HCT116 (cell line): Measurements from ENCODE around the gene SSU72. TPM values are rescaled to one million over a fixed set of nuclear protein-coding genes. Genes with fewer than 3 reads are reported as not detected.

Experiments
- ATAC-seq: fragments of 200-7000 bp; cut with Tn5 transposase; 2 replicates; pipeline ENCODE4 v1.9.1; 2020; ENCODE audit warnings: mild to moderate bottlenecking, moderate library complexity
- BruUV-seq: library from RNA; stranded (reverse); fragments of 400-500 nt; replicated peaks from 2 replicates; lab custom pipeline; 2021; lab: Mats Ljungman, UMichigan
- CTCF ChIA-PET: fragments of 300-600 bp; sonication (Branson Sonifier 250); formaldehyde crosslinking; loops from one replicate; lab custom pipeline; 2021; ENCODE audit warnings: antibody characterized with exemption; lab: Charles Lee
- POLR2A ChIA-PET: fragments of 300-600, 350-600 bp; sonication (Branson Sonifier 250); formaldehyde crosslinking; loops from one replicate; lab custom pipeline; 2021; ENCODE audit warnings: antibody characterized with exemption; lab: Charles Lee
- RAD21 ChIA-PET, 2 experiments: fragments of 300-600 bp; sonication (Branson Sonifier 250); formaldehyde crosslinking; loops; one replicate each; lab custom pipeline; 2023; ENCODE audit warnings: low total read pairs in 2 of 2; ENCODE audit not compliant: uncharacterized antibody in 2 of 2, unreplicated experiment in 2 of 2, low non-redundant PET in 1 of 2; lab: Charles Lee
- DNase-seq: peaks from one replicate; pipeline ENCODE4 v3.0.0-alpha.2; 2010; ENCODE audit warnings: low read depth, low spot score
- H2AFZ ChIP-seq: fragments of 200-600 bp; shearing (Covaris generic), sonication (generic); 2 replicates; pipeline ENCODE4 v1.6.1; 2017; ENCODE audit warnings: low read depth, mixed run types, mixed read lengths, antibody characterized with exemption, low read length; ENCODE audit not compliant: poor library complexity, severe bottlenecking
- H3K27ac ChIP-seq: 2 replicates; pipeline ENCODE4 v1.5.1; 2012; ENCODE audit warnings: low read depth, low read length
- H3K27me3 ChIP-seq: fragments of 200-600 bp; sonication (generic); 2 replicates; pipeline ENCODE4 v1.6.1; 2016; ENCODE audit warnings: mixed run types, low read length, mixed read lengths; ENCODE audit not compliant: insufficient read depth
- H3K36me3 ChIP-seq, 2 experiments: fragments of 200-500 bp in 1 of 2; fragments of 200-600 bp in 1 of 2; sonication (Bioruptor generic) in 1 of 2; sonication (generic) in 1 of 2; 2 replicates each; pipeline versions ENCODE4 v1.5.1 to v1.6.1; 2014 to 2016; ENCODE audit warnings: low read length in 2 of 2, inconsistent platforms in 1 of 2, mixed read lengths in 1 of 2, mixed run types in 1 of 2; ENCODE audit not compliant: insufficient read depth in 2 of 2, control insufficient read depth in 1 of 2
- H3K4me1 ChIP-seq, 2 experiments: fragments of 200-600 bp in 1 of 2; sonication (generic) in 1 of 2; 2 replicates each; pipeline versions ENCODE4 v1.5.1 to v1.6.1; 2012 to 2017; ENCODE audit warnings: low read length in 2 of 2, inconsistent platforms in 1 of 2, mild to moderate bottlenecking in 1 of 2, mixed read lengths in 1 of 2, mixed run types in 1 of 2, moderate library complexity in 1 of 2; ENCODE audit not compliant: insufficient read depth in 2 of 2, control insufficient read depth in 1 of 2
- H3K4me2 ChIP-seq: fragments of 200-600 bp; sonication (generic); 2 replicates; pipeline ENCODE4 v1.6.1; 2017; ENCODE audit warnings: mixed run types, low read length, mixed read lengths
- H3K4me3 ChIP-seq, 2 experiments: fragments of 200-600 bp in 1 of 2; sonication (generic) in 1 of 2; replicated peaks in 1 of 2; 2 replicates each; pipeline ENCODE4 v1.5.1; 2011 to 2016; ENCODE audit warnings: low read length in 2 of 2, control low read depth in 1 of 2, low read depth in 1 of 2, mild to moderate bottlenecking in 1 of 2, mixed read lengths in 1 of 2, mixed run types in 1 of 2
- H3K79me2 ChIP-seq: fragments of 200-600 bp; sonication (generic); 2 replicates; pipeline ENCODE4 v1.6.1; 2017; ENCODE audit warnings: mild to moderate bottlenecking, mixed run types, low read length, moderate library complexity, mixed read lengths; ENCODE audit not compliant: insufficient read depth
- H3K9ac ChIP-seq: fragments of 200-600 bp; sonication (generic); 2 replicates; pipeline ENCODE4 v1.6.1; 2016; ENCODE audit warnings: low read length, mixed read lengths
- H3K9me2 ChIP-seq: fragments of 200-600 bp; sonication (generic), shearing (Covaris generic); 2 replicates; pipeline ENCODE4 v1.6.1; 2017; ENCODE audit warnings: mixed run types, mild to moderate bottlenecking, moderate library complexity; ENCODE audit not compliant: insufficient read depth
- H3K9me3 ChIP-seq, 2 experiments: fragments of 200-500 bp in 1 of 2; fragments of 200-600 bp in 1 of 2; sonication (Bioruptor generic) in 1 of 2; sonication (generic) in 1 of 2; 2 replicates each; pipeline ENCODE4 v1.6.1; 2014 to 2017; ENCODE audit warnings: low read length in 2 of 2, mixed read lengths in 2 of 2, inconsistent platforms in 1 of 2, low read depth in 1 of 2, mild to moderate bottlenecking in 1 of 2, mixed run types in 1 of 2, moderate library complexity in 1 of 2; ENCODE audit not compliant: control insufficient read depth in 1 of 2, insufficient read depth in 1 of 2
- H4K20me1 ChIP-seq: fragments of 200-600 bp; sonication (generic), shearing (Covaris generic); 2 replicates; pipeline ENCODE4 v1.6.1; 2017; ENCODE audit warnings: mixed run types, mild to moderate bottlenecking, moderate library complexity; ENCODE audit not compliant: insufficient read depth
- ELF1 ChIP-seq: IDR thresholded peaks from 2 replicates; pipeline ENCODE4 v1.6.1; 2012; ENCODE audit warnings: low read depth, borderline replicate concordance
- JUND ChIP-seq: IDR thresholded peaks from 2 replicates; pipeline ENCODE4 v1.6.1; 2012
- POLR2AphosphoS5 ChIP-seq: IDR thresholded peaks from 2 replicates; pipeline ENCODE4 v1.6.1; 2011; ENCODE audit warnings: mild to moderate bottlenecking, low read depth, low read length, moderate library complexity
- RAD21 ChIP-seq: IDR thresholded peaks from 2 replicates; pipeline ENCODE4 v1.6.1; 2012; ENCODE audit warnings: low read depth, mild to moderate bottlenecking
- ZFX ChIP-seq: fragments of 450-650 bp; IDR thresholded peaks from 2 replicates; pipeline ENCODE4 v1.6.1; 2017
- intact Hi-C: fragments of 100-400 bp; cut with micrococcal nuclease; formaldehyde crosslinking; loops from 2 replicates; pipeline ENCODE4 v1.10.0; 2022
- total RNA-seq: library from RNA; stranded (reverse); gene quantifications from one replicate; pipeline ENCODE4 v1.2.1, GENCODE V29; 2021; ENCODE audit not compliant: unreplicated experiment
- TF ChIP-seq, protein P1 (sequence below): IDR thresholded peaks from 2 replicates; pipeline ENCODE4 v1.6.1; 2011; ENCODE audit warnings: mild to moderate bottlenecking, low read length, moderate library complexity; ENCODE audit not compliant: insufficient replicate concordance; ENCODE audit errors: extremely low read depth
- TF ChIP-seq, protein P2 (sequence below), 3 experiments: fragments of 200-600 bp in 1 of 3; sonication (generic) in 1 of 3; IDR thresholded peaks in 2 of 3; conservative IDR thresholded peaks in 1 of 3; 2 replicates each; pipeline ENCODE4 v1.5.1; 2012 to 2017; ENCODE audit warnings: low read depth in 2 of 3, low read length in 2 of 3, antibody characterized with exemption in 1 of 3, borderline replicate concordance in 1 of 3, control low read depth in 1 of 3, mild to moderate bottlenecking in 1 of 3, mixed read lengths in 1 of 3, mixed run types in 1 of 3, moderate library complexity in 1 of 3; ENCODE audit not compliant: insufficient read depth in 1 of 3
- TF ChIP-seq, protein P3 (sequence below): IDR thresholded peaks from 2 replicates; pipeline ENCODE4 v1.6.1; 2012

The SSU72 gene
- total RNA-seq, 1 experiment from 2014 or later: 134 TPM

DNA sequence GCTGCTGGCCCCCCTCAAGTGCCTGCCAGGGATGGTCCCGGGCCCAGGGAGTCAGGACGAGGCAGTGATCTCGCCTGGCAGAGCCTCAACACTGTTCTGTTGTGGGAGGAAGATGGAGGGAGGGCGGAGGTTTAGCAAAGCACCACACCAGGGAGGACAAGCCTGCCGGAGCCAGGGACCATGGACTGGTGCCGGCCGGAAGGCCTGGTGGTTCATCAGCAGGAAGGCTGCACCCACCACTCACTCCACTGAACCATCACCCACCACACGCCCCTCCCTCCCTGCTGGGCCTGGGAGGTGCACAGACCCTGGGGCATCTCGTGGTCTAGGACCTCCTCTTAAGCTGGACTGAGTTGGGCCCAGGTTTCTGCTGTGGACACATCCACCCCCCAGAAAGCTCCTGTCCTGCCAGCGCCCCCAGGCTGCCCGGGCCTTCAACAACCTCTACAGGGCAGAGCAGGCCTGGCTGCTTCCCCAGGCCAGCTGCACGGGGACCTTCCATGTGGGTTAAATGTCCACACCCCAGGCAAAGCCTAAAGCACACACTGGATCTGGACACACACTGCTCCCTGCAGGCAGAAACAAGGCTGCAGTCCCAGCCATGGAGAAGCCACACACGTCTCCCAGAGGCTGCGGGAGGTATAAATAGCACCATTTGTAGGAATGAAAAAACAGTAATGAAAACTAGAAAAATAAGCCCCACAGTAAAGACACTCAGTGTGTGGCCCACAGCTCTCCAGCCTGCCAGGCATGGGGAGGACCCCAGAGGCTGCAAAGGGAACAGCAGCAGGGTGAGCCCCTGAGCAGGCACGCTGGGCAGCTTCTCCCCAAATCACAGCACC, 23.9 kb downstream of the SSU72 start:
- ChIA-PET POLR2A (no interaction called here), RAD21 (no interaction called here), CTCF (no interaction called here)
- TF ChIP-seq, protein P1, sequence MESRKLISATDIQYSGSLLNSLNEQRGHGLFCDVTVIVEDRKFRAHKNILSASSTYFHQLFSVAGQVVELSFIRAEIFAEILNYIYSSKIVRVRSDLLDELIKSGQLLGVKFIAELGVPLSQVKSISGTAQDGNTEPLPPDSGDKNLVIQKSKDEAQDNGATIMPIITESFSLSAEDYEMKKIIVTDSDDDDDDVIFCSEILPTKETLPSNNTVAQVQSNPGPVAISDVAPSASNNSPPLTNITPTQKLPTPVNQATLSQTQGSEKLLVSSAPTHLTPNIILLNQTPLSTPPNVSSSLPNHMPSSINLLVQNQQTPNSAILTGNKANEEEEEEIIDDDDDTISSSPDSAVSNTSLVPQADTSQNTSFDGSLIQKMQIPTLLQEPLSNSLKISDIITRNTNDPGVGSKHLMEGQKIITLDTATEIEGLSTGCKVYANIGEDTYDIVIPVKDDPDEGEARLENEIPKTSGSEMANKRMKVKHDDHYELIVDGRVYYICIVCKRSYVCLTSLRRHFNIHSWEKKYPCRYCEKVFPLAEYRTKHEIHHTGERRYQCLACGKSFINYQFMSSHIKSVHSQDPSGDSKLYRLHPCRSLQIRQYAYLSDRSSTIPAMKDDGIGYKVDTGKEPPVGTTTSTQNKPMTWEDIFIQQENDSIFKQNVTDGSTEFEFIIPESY: no peak
- TF ChIP-seq, protein P2, sequence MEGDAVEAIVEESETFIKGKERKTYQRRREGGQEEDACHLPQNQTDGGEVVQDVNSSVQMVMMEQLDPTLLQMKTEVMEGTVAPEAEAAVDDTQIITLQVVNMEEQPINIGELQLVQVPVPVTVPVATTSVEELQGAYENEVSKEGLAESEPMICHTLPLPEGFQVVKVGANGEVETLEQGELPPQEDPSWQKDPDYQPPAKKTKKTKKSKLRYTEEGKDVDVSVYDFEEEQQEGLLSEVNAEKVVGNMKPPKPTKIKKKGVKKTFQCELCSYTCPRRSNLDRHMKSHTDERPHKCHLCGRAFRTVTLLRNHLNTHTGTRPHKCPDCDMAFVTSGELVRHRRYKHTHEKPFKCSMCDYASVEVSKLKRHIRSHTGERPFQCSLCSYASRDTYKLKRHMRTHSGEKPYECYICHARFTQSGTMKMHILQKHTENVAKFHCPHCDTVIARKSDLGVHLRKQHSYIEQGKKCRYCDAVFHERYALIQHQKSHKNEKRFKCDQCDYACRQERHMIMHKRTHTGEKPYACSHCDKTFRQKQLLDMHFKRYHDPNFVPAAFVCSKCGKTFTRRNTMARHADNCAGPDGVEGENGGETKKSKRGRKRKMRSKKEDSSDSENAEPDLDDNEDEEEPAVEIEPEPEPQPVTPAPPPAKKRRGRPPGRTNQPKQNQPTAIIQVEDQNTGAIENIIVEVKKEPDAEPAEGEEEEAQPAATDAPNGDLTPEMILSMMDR (IDR thresholded peaks at IDR 0.05 in 2 of 3, conservative IDR thresholded peaks at IDR 0.05 in 1 of 3; ENCODE audit: borderline replicate concordance in 1 of 3, insufficient read depth in 1 of 3, low read depth in 2 of 3, low read length in 2 of 3): peak; percentile 8 to 61 (median 40); a peak in 4 of 6 replicates
- no peak for TF ChIP-seq JUND
- no peak for TF ChIP-seq ELF1
- TF ChIP-seq POLR2AphosphoS5: no peak
- peak; percentile 11; the same call in 1 of the 2 replicates for TF ChIP-seq RAD21
- TF ChIP-seq ZFX: no peak
- TF ChIP-seq, protein P3, sequence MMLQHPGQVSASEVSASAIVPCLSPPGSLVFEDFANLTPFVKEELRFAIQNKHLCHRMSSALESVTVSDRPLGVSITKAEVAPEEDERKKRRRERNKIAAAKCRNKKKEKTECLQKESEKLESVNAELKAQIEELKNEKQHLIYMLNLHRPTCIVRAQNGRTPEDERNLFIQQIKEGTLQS: no peak
- Histone ChIP-seq H3K9me3 (no peaks in the 10 kb centered on the region), H3K79me2 (peaks cover 29% of the 10 kb centered on the region; the same call in 1 of the 2 replicates), H3K36me3 (peaks cover 0 to 2% of the 10 kb centered on the region in 2 experiments; a peak in 1 of 4 replicates), H3K27me3 (no peaks in the 10 kb centered on the region), H4K20me1 (no peaks in the 10 kb centered on the region), H3K4me2 (no peak overlapping the region), H3K27ac (no peak overlapping the region), H2AFZ (no peak overlapping the region), H3K9ac (no peak overlapping the region), H3K4me1 (peaks cover 0 to 10% of the 10 kb centered on the region in 2 experiments; a peak in 2 of 4 replicates), H3K9me2 (no peaks in the 10 kb centered on the region), H3K4me3 (no peak overlapping the region)
- ATAC-seq (peak; percentile 69), DNase-seq (no peak)
- intact Hi-C loops: no loop called here
- BruUV-seq: no TSS peak
